Fibroblast of villous mesenchyme (primary cell): ENCODE data around the gene SAMD11. TPM values are rescaled to one million over a fixed set of nuclear protein-coding genes. Genes with fewer than 3 reads are reported as not detected.

Source experiments
- DNase-seq: peaks from one replicate; pipeline ENCODE4 v3.0.0-alpha.2; 2010; ENCODE audit warnings: low read depth
- H3K4me3 ChIP-seq: 2 replicates; pipeline ENCODE4 v1.5.1; 2011; ENCODE audit warnings: low read depth, mild to moderate bottlenecking, low read length
- CTCF ChIP-seq: IDR thresholded peaks from 2 replicates; pipeline ENCODE4 v1.5.1; 2012; ENCODE audit warnings: low read depth, mild to moderate bottlenecking, low read length; ENCODE audit not compliant: insufficient read depth
- total RNA-seq: library from RNA; depleted of rRNA; stranded (reverse); fragments of >200 nt; gene quantifications from 2 replicates; pipeline ENCODE4 v1.2.3, GENCODE V29; 2012

SAMD11 gene
- total RNA-seq, 1 donor = 2.2 TPM

GRCh38 chr1:964691-965525 lies 41.2 kb downstream of the SAMD11 start:
- DNase-seq = no peak
- no peak for TF ChIP-seq CTCF
- no peak overlapping the region for H3K4me3 ChIP-seq

- DNase-seq = no peak
- no peak for TF ChIP-seq CTCF
- H3K4me3 ChIP-seq = no peak overlapping the region
Observed at GRCh38 chr1:965526-966134, 41.9 kb downstream of the SAMD11 start.

- peak; percentile 31 for DNase-seq
- peak within 1 kb of the TSS; percentile 72 for H3K4me3 ChIP-seq
Observed at GRCh38 chr1:966135-966703, 42.5 kb downstream of the SAMD11 start, which contains the start of gene PLEKHN1. Gene PLEKHN1, plus strand, starts transcription at chr1:966482. Its CDS starts 50 bp downstream, at chr1:966532.

GRCh38 chr1:966704-967300 lies 43.1 kb downstream of the SAMD11 start:
- peak; percentile 56 for DNase-seq
- TF ChIP-seq CTCF = no peak
- peak overlapping the region; percentile 72 for H3K4me3 ChIP-seq

More at GRCh38 chr1:966135-966703, 42.5 kb downstream of the SAMD11 start, which contains the start of gene PLEKHN1:
- TF ChIP-seq CTCF = no peak

- no peak for DNase-seq
- H3K4me3 ChIP-seq = no peak overlapping the region
- no peak for TF ChIP-seq CTCF
Observed at GRCh38 chr1:967466-968343, 44.0 kb downstream of the SAMD11 start.
